HG03571 (cell line): ENCODE results near the gene REV1.
"Not testable (repeated sequence)": the region's sequence is repeated elsewhere in the genome, so short reads cannot be mapped to it uniquely, and the experiment has no call there.

Experiments used
- ATAC-seq: cut with Tn5 transposase; IDR thresholded peaks from one replicate; pipeline ENCODE4 v1.9.1; 2021; ENCODE audit not compliant: unreplicated experiment

The REV1 gene

DNA sequence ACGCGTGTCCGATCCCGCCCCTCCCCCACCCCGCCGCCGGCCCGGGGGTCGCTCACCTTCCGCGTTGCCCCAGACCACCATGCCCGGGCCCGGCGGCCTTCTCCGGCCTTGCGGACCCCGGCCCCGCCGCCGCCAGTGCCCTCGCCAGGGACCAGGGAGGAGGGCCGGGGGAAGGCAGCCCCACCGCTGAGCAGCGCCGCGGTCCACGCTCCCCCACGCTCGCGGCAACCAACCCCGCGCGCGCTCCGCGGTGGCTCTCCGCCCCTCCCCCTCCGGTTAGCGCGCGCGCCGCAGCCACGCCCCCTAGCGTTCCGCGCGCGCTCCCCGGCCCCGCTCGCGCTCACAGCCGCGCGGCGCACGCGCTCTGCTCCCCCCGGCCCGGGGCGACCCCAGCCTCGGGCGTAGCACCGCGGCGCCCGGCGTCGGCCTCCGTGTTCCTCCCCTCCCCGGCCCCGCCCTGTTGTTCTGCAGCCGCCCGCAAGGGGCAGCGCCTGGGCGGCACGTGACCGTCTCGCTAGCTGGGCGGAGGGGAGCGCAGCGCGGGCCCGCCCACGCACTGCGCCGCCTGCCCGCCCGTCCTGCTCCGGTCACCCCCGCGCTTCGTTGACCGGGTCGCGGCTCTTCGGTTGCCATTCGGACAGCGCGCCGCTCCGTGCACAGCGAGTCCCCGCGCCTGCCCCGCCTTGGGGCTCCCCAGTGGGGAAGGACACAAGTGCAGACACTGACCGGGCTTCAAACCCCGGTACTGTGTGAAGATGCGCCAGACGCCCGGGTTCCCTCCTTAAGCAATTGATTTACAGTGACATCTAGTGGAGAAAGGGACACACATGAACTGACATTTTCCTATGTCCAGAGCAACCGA lies at the start of gene REV1:
REV1 (minus strand) TSS at position 257 of the 862 bp plus-strand sequence. CDS start 25,042 bp downstream, outside the sequence.
- ATAC-seq: peak; percentile 77

DNA sequence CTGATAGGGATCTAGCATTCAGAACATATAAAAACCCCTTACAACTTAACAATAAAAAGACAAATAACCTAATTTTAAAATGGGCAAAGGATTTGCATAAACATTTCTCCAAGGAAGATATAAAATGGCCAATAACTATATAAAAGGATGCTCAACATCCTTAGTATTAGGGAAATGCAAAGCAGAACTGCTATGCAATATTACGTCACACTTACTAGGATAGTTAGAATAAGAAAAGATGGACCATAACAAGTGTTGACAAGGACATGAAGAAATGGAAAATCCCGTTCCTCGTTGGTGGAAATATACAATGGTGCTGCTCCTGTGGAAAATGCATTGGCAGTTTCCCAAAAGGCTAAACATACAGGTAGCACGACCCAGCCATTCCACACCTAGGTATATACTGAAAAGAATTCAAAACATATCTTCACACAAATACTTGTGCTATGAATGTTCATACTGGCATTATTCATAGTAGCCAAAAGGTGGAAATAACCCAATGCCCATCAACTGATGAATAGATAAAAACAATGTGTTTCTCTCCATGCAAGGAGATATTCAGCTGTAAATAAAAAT lies 48.2 kb upstream of the REV1 start:
- no peak for ATAC-seq

GRCh38 chr2:99524056-99524455 lies 34.2 kb upstream of the REV1 start:
- no peak for ATAC-seq

DNA sequence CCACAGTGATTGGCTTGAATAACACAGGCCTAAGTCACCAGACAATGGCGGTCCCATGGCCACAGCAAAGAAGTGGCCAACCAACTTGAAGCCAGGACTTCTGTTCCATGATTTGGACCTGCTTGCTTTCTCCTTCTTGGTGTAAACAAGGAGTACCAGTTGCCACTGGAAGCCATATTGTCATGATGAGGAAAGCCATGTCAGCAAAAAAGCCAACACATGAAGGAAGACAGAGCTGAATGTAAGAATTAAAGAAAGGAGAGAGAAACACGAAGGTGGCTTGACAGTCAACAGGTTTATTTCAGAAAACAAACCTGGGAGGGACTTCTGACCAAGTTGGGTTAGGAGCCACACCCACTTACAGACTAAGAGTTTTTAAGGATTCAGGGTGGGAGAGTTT lies 32.3 kb upstream of the REV1 start:
- no peak for ATAC-seq

DNA sequence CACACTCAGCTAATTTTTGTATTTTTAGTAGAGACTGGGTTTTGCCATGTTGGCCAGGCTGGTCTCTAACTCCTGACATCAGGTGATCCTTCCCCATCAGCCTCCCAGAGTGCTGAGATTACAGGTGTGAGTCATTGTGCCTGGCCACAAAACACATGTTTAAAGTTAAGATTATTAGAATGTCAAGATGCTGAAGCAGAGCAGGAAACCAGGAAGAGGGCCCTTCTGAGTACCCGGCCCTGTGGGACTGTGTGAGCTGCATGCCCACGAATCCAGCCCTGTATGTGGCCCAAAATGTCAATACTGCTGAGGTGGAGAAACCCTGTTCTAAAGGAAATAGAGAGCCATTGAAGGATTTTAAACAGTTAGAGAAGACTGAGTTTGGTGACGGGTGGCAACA lies 31.0 kb upstream of the REV1 start:
- ATAC-seq: no peak

DNA sequence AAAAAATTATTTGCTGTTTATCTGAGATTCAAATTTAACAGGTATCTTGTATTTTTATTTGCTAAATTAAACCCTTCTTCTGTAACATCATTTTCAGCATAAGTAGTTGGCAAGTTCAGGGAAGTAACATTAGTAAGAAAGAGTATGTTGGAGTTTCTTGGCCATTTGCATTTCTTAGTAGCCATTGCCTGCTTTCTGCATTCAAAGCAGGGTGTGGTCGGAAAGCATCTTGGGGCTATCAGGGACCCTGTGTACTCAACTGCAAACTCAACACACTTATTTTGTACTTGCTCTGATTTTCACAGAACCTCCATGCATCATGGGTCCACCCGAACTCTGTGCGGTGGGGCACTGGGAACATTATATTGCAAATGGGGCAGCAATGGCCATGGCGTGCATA lies 30.4 kb upstream of the REV1 start:
- ATAC-seq: no peak

DNA sequence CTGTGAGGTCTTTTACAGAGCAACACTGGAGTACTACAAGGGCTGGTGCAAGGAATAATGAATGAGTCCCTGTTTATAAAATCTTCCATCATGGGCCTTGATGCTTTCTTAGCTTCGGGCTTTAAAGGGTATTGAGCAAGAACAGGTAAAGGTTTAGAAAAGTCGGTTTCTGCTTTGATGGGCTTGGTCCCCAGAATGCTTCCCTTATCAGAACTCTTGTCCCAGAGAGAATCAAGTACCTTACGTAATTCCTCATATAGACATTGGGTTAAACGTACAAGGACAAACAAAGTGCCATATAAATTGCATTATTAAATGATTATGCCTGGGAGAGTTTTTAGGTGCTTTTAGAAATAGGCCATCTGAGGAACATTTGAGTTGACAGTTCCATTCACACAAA lies 24.5 kb upstream of the REV1 start:
- no peak for ATAC-seq

DNA sequence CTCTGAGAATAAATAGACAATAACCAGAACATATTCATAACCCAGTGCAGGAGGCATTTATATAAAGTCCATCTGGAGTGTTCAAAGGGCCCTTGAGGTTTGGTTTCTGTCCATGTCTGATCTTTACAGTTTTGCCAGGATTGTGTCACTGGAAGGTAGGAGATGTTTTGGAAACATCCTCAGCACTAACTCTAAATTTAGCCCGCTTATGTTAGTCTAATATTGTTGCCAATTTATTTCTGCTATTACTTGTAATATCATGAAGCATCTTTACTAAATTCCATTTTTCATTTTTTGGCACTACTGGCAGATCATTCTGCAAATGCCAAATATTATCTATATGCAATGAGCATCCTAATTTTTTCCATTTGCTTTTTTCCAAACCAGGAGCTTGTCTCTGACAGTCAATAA lies 22.4 kb upstream of the REV1 start:
- ATAC-seq: no peak

- no peak for ATAC-seq
Measured at GRCh38 chr2:99509387-99509786, 19.6 kb upstream of the REV1 start.

GRCh38 chr2:99507937-99508818 lies 18.4 kb upstream of the REV1 start:
- ATAC-seq: no peak

DNA sequence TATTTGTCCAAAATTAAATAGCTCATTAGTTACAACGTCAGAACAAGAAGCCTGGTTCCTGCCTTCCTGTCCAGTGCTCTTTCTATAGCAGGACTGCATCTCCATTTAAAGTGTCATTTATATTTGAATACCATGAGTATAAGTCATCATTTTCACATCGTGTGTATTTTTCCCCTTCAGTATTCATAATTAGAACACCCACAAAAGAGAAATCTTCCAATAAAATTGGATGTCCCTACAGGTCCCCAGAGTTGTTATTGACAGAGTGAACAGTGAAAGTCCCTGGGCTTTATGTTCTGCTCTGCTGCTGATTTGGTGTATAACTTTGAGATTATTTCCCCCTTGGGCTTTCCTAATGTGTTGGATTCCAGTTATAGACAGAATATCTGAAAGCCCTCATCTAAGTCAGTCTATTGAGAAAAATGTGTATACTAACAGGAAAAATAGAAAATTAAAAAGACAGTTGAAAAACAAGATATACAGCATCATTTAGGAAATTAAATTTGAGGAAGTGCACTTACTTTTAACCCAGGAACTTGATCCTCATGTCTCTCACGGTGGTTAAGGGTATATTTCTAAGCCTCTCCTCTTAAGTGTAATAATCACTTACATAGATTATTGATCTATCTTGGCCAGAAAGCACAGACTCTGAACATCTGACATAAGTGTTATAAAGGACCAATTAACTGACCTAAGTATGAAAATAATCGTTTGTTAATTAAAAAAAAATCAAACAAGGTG lies 15.2 kb upstream of the REV1 start:
- no peak for ATAC-seq

DNA sequence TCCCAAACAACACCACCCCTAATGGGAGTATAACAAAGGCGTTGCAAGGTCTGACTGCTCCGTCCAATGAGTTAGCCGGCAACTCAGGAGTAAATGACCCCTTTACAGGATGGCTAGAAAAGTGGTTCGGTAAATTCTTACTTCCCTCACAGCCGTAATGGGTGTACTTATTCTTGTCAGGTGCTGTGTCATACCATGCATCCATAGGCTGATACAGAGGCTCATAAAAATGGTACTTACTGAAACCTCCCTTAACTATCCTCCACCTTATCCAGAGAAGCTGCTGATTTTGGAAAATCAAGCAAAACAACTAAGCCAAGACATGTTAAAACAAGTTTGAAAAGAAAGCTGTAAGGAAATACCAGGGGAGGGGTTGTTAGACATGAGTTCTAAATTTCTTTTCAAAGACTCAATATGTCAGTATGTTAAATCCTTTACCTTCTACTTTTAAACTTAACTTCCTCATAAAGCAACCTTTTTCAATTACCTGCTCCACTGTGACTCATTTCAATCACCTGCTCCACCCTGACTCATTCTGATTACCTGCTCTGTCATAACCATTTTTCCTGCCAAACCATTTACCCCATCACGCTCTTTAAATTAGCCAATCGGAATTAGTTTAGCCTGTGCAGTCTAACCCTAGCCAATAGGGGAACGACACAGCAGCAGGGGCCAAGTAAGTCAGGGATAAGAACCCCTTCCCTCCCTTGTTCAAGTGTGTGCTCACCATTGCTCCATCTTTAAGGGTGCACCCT lies 14.0 kb upstream of the REV1 start:
- ATAC-seq: not testable (repeated sequence)

DNA sequence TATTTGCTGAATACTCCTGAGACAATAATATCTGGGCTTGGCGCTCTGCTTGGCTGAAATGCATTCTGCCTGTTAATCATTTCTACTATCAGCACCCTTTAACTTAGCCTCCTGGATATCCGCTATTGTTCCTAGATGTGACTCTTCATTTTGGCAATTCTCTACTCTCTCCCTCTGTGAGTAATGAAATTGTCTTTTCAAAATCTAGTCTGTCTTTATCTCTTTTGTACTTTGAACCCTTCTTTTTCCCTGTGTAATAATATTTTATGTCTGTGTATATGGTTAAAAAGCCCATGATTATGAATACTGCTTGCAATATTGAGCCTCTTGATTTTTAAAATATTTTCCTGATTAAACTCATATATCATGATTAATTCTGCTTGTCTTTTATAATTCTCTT lies 6.2 kb upstream of the REV1 start:
- ATAC-seq: no peak

DNA sequence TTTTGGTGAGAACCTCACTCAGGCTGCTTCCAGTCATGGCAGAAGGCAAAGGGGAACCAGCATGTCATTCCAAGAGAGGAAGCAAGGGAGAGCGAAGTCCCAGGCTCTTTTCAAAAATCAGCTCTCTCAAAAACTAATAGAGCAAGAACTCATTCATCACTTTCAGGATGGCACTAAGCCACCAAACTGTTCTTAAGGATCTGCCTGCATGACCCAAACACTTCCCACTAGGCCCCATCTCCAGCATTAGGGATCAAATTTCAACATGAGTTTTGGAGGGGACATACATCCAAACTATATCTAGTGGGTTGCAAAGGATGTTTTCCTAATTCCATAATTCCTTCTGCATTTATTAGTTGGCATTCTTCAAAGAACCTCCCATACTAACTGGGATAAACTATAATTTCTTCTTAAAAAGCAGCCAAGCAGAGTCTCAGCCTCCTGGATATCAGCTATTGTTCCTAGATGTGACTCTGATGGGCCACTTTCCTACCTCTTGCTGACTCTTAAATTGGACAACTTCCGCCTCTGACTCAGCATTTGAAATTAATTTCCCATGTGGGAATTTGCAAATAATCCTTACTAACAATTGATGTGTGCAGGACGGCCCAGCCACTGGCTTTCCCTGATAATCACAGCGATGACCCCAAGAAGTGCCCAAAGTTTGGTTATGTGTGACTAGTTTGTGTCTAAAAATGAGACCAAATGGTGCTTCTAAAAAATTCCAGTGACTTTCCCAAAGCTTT lies 5.5 kb upstream of the REV1 start:
- no peak for ATAC-seq

GRCh38 chr2:99492721-99493120 lies 2.9 kb upstream of the REV1 start:
- no peak for ATAC-seq

- ATAC-seq: no peak
Measured at GRCh38 chr2:99490623-99491461, 1.0 kb upstream of the REV1 start.

GRCh38 chr2:99489063-99489760 lies 605 bp downstream of the REV1 start:
- ATAC-seq: peak; percentile 35

DNA sequence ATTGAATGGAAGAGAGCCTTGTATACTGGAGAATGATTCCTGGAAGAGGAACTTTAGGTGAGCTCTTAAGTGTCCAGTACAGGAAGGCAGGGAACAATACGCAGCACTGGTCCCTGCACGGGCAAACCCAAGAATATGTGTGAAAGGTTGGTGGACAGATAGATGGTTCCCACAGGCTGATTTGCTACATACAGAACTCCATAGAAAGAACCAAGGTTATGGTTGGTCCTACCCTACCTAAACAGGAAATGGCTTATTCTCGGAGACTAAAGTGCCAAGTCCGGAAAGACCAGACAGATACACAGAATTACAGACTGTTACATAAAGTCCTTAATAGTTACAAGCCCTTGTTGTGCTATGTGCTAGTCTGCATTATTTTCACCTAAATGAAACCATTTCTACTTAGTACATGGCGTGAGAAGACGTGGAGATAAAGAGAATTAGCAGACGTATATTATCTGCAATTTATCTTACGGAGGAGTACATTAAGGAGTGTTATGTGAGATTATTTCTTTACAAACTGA lies 1.2 kb downstream of the REV1 start:
- no peak for ATAC-seq
